Esophagus muscularis mucosa (tissue), 4 donors: ENCODE data around the gene IFI27L1. TPM values are rescaled to one million over a fixed set of nuclear protein-coding genes. Genes with fewer than 3 reads are reported as not detected.

Source experiments
- DNase-seq: peaks from one replicate; pipeline ENCODE4 v3.0.0-alpha.2; 2017; ENCODE audit errors: extremely low spot score
- H3K27ac ChIP-seq, 4 donors: fragments of 200-600 bp; sonication (generic); replicated peaks in 1 of 4; 1 replicate in 3 of 4; 2 replicates in 1 of 4; pipeline ENCODE4 v1.5.1; 2016 to 2019; ENCODE audit warnings: mild to moderate bottlenecking in 1 of 4
- H3K27me3 ChIP-seq, 4 donors: fragments of 200-600 bp; sonication (generic); one replicate each; pipeline versions ENCODE4 v1.5.1 to v1.6.0; 2016 to 2019
- H3K36me3 ChIP-seq, 4 donors: fragments of 200-600 bp; sonication (generic); one replicate each; pipeline ENCODE4 v1.5.1; 2016 to 2019
- H3K4me1 ChIP-seq, 4 donors: fragments of 200-600 bp; sonication (generic); one replicate each; pipeline ENCODE4 v1.5.1; 2016 to 2019
- H3K4me3 ChIP-seq, 4 donors: fragments of 200-600 bp; sonication (generic); 1 replicate in 2 of 4; 2 replicates in 2 of 4; pipeline ENCODE4 v1.5.1; 2016 to 2019; ENCODE audit warnings: mild to moderate bottlenecking in 4 of 4, moderate library complexity in 1 of 4
- H3K9me3 ChIP-seq, 4 donors: fragments of 200-600 bp; sonication (generic); 1 replicate in 3 of 4; 2 replicates in 1 of 4; pipeline ENCODE4 v1.5.1; 2016 to 2019
- CTCF ChIP-seq, 3 experiments: fragments of 200-600 bp in 2 of 3; fragments of 450-650 bp in 1 of 3; sonication (generic) in 2 of 3; IDR thresholded peaks; one replicate each; pipeline ENCODE4 v1.5.1; 2017 to 2019; ENCODE audit warnings: antibody characterized with exemption in 3 of 3, mild to moderate bottlenecking in 2 of 3, moderate library complexity in 1 of 3
- EP300 ChIP-seq: sonication (generic); formaldehyde crosslinking; IDR thresholded peaks from one replicate; pipeline ENCODE4 v1.6.1; 2017; ENCODE audit warnings: antibody characterized with exemption
- POLR2A ChIP-seq: fragments of 450-650 bp; IDR thresholded peaks from one replicate; pipeline ENCODE4 v1.6.1; 2017; ENCODE audit warnings: antibody characterized with exemption, moderate library complexity, mild to moderate bottlenecking, low read depth
- POLR2AphosphoS5 ChIP-seq, 2 donors: sonication (generic); formaldehyde crosslinking; IDR thresholded peaks; one replicate each; pipeline ENCODE4 v1.6.1; 2017; ENCODE audit warnings: antibody characterized with exemption in 2 of 2
- WGBS: methylation state at CpG from one replicate; pipeline ENCODE4 v1.1.5; 2018; 5-methylcytosine and 5-hydroxymethylcytosine counted together
- intact Hi-C: fragments of 100-400 bp; cut with DNase I; formaldehyde crosslinking; loops from one replicate; pipeline ENCODE4 v1.15.1; 2023
- total RNA-seq, 4 donors: library from RNA; depleted of rRNA; stranded (reverse); fragments of >200 nt; gene quantifications; one replicate each; pipeline versions ENCODE4 v1.1.0 to v1.2.1, GENCODE V29; 2016

IFI27L1 gene
- 10 to 100 TPM in 1 of 4 donors, 1 to 10 TPM in 3; 5.8 to 12.9 (median 6.4) TPM for total RNA-seq

GRCh38 chr14:94080621-94081385, at the start of gene IFI27L1, which contains the start of gene DDX24:
TSS of gene IFI27L1 (plus strand) at chr14:94081310. CDS start at chr14:94096938, 15,628 bp downstream.
TSS of gene DDX24 (minus strand) at chr14:94081202. CDS start at chr14:94079742, 1,460 bp downstream.
- DNase-seq, result peak; percentile 99
- Histone ChIP-seq H3K27me3 (no peaks in the 10 kb centered on the region), H3K4me3 (peak within 1 kb of the TSS; percentile 78 to 98 (median 91)), H3K9me3 (no peaks in the 10 kb centered on the region), H3K4me1 (peaks cover 47 to 54% (median 51%) of the 10 kb centered on the region in 4 donors), H3K27ac (peak within 1 kb of the TSS; percentile 94 to 96 (median 95)), H3K36me3 (peaks cover 0 to 28% (median 15%) of the 10 kb centered on the region in 4 donors)
- peak; percentile 99 for TF ChIP-seq POLR2AphosphoS5 (IDR thresholded peaks at IDR 0.05)
- no peak for TF ChIP-seq CTCF (IDR thresholded peaks at IDR 0.05)
- TF ChIP-seq POLR2A, result peak; percentile 96
- TF ChIP-seq EP300, result no peak
- intact Hi-C loops, result loop anchor here (5.0 to 10.0 kb wide), 2 partner anchors 46 to 1454 kb away; partner anchors contain the start of genes GLRX5 and IFI27L2
- under 1% methylated on average over 47 of the region's 77 CpGs for WGBS

- H3K4me1 ChIP-seq, result peaks cover 0 to 10% (median 7%) of the 10 kb centered on the region in 4 donors
- TF ChIP-seq POLR2AphosphoS5 (IDR thresholded peaks at IDR 0.05) (no peak), POLR2A (no peak), EP300 (no peak), CTCF (IDR thresholded peaks at IDR 0.05) (no peak)
- H3K4me3 ChIP-seq, result no peak overlapping the region
- WGBS, result 72% methylated on average over 7 of the region's 7 CpGs
- intact Hi-C loops, result no loop called here
- no peak overlapping the region for H3K27ac ChIP-seq
- H3K36me3 ChIP-seq, result no peaks in the 10 kb centered on the region
- H3K27me3 ChIP-seq, result no peaks in the 10 kb centered on the region
- DNase-seq, result no peak
- H3K9me3 ChIP-seq, result no peaks in the 10 kb centered on the region
These were observed 49.2 kb upstream of the IFI27L1 start for GRCh38 chr14:94031883-94032279.

GRCh38 chr14:94034886-94035285, 46.2 kb upstream of the IFI27L1 start:
- no peaks in the 10 kb centered on the region for H3K27me3 ChIP-seq
- TF ChIP-seq POLR2A (no peak), POLR2AphosphoS5 (IDR thresholded peaks at IDR 0.05) (no peak), EP300 (no peak), CTCF (IDR thresholded peaks at IDR 0.05) (no peak)
- 92% methylated on average over 3 of the region's 3 CpGs for WGBS
- H3K4me3 ChIP-seq, result no peak overlapping the region
- H3K27ac ChIP-seq, result no peak overlapping the region
- intact Hi-C loops, result loop anchor here (5.0 kb wide), 1 partner anchor 142 kb away; no protein-coding TSS in a partner anchor
- H3K9me3 ChIP-seq, result no peaks in the 10 kb centered on the region
- DNase-seq, result no peak
- no peaks in the 10 kb centered on the region for H3K4me1 ChIP-seq
- no peaks in the 10 kb centered on the region for H3K36me3 ChIP-seq

- H3K4me3 ChIP-seq, result no peak overlapping the region
- WGBS, result 40% methylated on average over 12 of the region's 12 CpGs
- no peak overlapping the region for H3K27ac ChIP-seq
- intact Hi-C loops, result loop anchor here (2.0 to 5.0 kb wide), 2 partner anchors 100 to 141 kb away; no protein-coding TSS in a partner anchor
- no peaks in the 10 kb centered on the region for H3K36me3 ChIP-seq
- H3K27me3 ChIP-seq, result no peaks in the 10 kb centered on the region
- H3K9me3 ChIP-seq, result no peaks in the 10 kb centered on the region
- TF ChIP-seq CTCF (IDR thresholded peaks at IDR 0.05), result peak; percentile 71 to 87 (median 79)
- no peak for TF ChIP-seq POLR2A
- H3K4me1 ChIP-seq, result peaks cover 0 to 4% (median 1%) of the 10 kb centered on the region in 4 donors
- DNase-seq, result no peak
These were observed 44.6 kb upstream of the IFI27L1 start for GRCh38 chr14:94036313-94037167.
